GM18502 (cell line): ENCODE results near the gene SYNGR2.
"Not testable (repeated sequence)": the region's sequence is repeated elsewhere in the genome, so short reads cannot be mapped to it uniquely, and the experiment has no call there.

Experiments used
- ATAC-seq: cut with Tn5 transposase; IDR thresholded peaks from one replicate; pipeline ENCODE4 v1.9.1; 2021; ENCODE audit warnings: mild to moderate bottlenecking; ENCODE audit not compliant: unreplicated experiment, poor library complexity

The SYNGR2 gene

GRCh38 chr17:78170692-78171590 lies 2.6 kb downstream of the SYNGR2 start:
- ATAC-seq, result no peak

GRCh38 chr17:78171591-78172248 lies 3.3 kb downstream of the SYNGR2 start:
- ATAC-seq, result not testable (repeated sequence)

- ATAC-seq, result no peak
Measured at GRCh38 chr17:78172249-78173051, 4.1 kb downstream of the SYNGR2 start.

- peak; percentile 32 for ATAC-seq
Measured at GRCh38 chr17:78173097-78173715, 4.8 kb downstream of the SYNGR2 start.

- ATAC-seq, result no peak
Measured at GRCh38 chr17:78174346-78174869, 6.0 kb downstream of the SYNGR2 start.

GRCh38 chr17:78174870-78175642 lies 6.7 kb downstream of the SYNGR2 start:
- no peak for ATAC-seq

GRCh38 chr17:78175643-78175981 lies 7.2 kb downstream of the SYNGR2 start:
- no peak for ATAC-seq

- ATAC-seq, result no peak
Measured at GRCh38 chr17:78176548-78177025, 8.2 kb downstream of the SYNGR2 start.

- no peak for ATAC-seq
Measured at GRCh38 chr17:78179372-78179771, 11.0 kb downstream of the SYNGR2 start.

GRCh38 chr17:78180083-78180482 lies 11.7 kb downstream of the SYNGR2 start:
- ATAC-seq, result no peak

- ATAC-seq, result no peak
Measured at GRCh38 chr17:78180508-78180907, 12.1 kb downstream of the SYNGR2 start.

- ATAC-seq, result no peak
Measured at GRCh38 chr17:78182504-78182903, 14.1 kb downstream of the SYNGR2 start.

- ATAC-seq, result no peak
Measured at GRCh38 chr17:78183916-78184315, 15.5 kb downstream of the SYNGR2 start.

GRCh38 chr17:78184351-78184750 lies 16.0 kb downstream of the SYNGR2 start:
- no peak for ATAC-seq

GRCh38 chr17:78184868-78185267 lies 16.5 kb downstream of the SYNGR2 start:
- ATAC-seq, result no peak

GRCh38 chr17:78185981-78186691 lies 17.8 kb downstream of the SYNGR2 start:
- no peak for ATAC-seq

- peak; percentile 88 for ATAC-seq
Measured at GRCh38 chr17:78186692-78187595, 18.6 kb downstream of the SYNGR2 start, which contains the start of the genes AFMID and TK1. Gene AFMID, plus strand, starts transcription at chr17:78187362. Its CDS starts 9 bp downstream, at chr17:78187371. Gene TK1, minus strand, starts transcription at chr17:78187052. Its CDS starts 58 bp downstream, at chr17:78186994.
